ENCODE data around the gene SNAPC2. TPM values are rescaled to one million over a fixed set of nuclear protein-coding genes. Genes with fewer than 3 reads are reported as not detected.

SNAPC2 gene
- polyA plus RNA-seq, 1 of the 3 experiments (the other 2 are of a cell fraction) = 38.7 TPM

DNA sequence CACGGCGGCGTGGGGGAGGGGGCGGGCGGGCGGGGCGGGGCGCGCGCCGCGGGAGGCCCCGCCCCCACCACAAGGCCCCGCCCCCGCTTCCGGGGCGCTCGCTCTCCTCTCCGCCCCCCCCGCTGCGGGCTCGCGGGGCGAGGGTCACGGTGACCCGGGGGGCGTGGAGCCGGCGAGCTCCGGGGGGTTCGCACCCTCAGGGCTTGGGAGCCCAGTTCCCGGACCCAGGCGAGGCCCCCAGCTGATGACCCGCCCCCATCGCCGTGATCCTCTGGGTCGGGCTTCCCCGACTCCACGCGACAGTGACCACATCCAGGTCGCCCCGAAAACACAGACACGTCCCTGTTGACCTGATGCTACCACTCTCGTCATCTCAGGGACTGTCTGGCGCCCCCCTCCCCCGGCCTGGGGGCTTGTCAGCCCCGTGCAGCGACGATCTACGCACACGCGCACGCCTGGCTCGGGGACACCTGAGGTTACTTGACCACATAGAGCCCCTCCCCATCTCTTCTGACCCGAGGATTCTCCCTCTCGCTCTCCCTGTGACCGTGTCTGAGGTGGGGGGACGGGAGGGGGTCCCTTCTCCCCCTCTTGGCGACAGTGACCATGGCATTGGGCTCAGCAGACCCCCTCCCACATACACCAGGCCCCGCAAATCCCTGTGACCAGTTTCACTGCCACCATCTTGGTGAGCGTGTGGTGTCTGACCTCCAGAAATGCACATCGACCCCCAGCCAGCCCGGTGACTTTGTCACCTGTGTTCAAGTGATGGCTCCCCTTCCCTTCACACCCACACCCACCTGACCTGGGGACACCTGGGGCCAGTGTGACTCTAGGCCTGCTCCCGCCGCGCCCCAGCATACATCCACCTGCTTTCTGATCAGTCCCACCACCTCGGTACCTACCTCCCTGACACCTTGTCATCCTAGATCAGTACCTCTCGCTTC lies 15.8 kb upstream of the SNAPC2 start:
- Histone ChIP-seq H3K27ac (ENCODE audit: low read depth in 2 of 2, low read length in 1 of 2) (peak overlapping the region; percentile 54 to 87; a peak in 3 of 4 replicates), H3K4me2 (peak overlapping the region; percentile 97), H3K27me3 (ENCODE audit: insufficient read depth) (no peaks in the 10 kb centered on the region), H3K9me3 (no peaks in the 10 kb centered on the region), H2AFZ (ENCODE audit: low read depth) (no peak overlapping the region), H3K9me2 (no peaks in the 10 kb centered on the region), H4K20me1 (ENCODE audit: insufficient read depth) (peaks cover 36% of the 10 kb centered on the region), H3F3A (replicated peaks; ENCODE audit: insufficient read depth) (no peaks in the 10 kb centered on the region), H3K9ac (peak overlapping the region; percentile 78), H3K36me3 (replicated peaks in 1 of 2; ENCODE audit: control insufficient read depth in 1 of 2, insufficient read depth in 2 of 2, low read length in 1 of 2) (peaks cover 2 to 3% of the 10 kb centered on the region in 2 experiments), H3K4me3 (ENCODE audit: low read depth in 2 of 2, low read length in 1 of 2) (peak overlapping the region; percentile 80 to 87), H3K79me2 (ENCODE audit: insufficient read depth) (peaks cover 43% of the 10 kb centered on the region), H3K4me1 (ENCODE audit: control insufficient read depth in 1 of 2, insufficient read depth in 2 of 2, low read depth in 1 of 2, low read length in 1 of 2) (peaks cover 0 to 19% of the 10 kb centered on the region in 2 experiments; a peak in 2 of 4 replicates)
- TF ChIP-seq MXI1 (IDR thresholded peaks at IDR 0.05; ENCODE audit: low read depth, low read length) (peak; percentile 54; the same call in 1 of the 2 replicates), PBX3 (IDR thresholded peaks at IDR 0.05) (0 out of 2 replicates have a peak, but pooled peaks have one; percentile 0), GABPA (IDR thresholded peaks at IDR 0.05; ENCODE audit: low read depth) (no peak), MAX (IDR thresholded peaks at IDR 0.05; ENCODE audit: low read depth) (peak; percentile 24; the same call in 1 of the 2 replicates)
- ChIA-PET CTCF (interaction anchor here (0.8 to 2.3 kb wide), 9 partner anchors 8 to 74 kb away, joined by 3 to 26 read pairs (median 4); partner anchors contain the start of gene SNAPC2), POLR2A (interaction anchor here (0.7 to 1.6 kb wide), 4 partner anchors 12 to 39 kb away, joined by 3 to 8 read pairs (median 4); partner anchors contain the start of genes SNAPC2 and TIMM44)
- DNase-seq = peak; percentile 85
- 13% methylated on average over 25 of the region's 68 CpGs for WGBS (ENCODE audit: low lambda C conversion rate)

DNA sequence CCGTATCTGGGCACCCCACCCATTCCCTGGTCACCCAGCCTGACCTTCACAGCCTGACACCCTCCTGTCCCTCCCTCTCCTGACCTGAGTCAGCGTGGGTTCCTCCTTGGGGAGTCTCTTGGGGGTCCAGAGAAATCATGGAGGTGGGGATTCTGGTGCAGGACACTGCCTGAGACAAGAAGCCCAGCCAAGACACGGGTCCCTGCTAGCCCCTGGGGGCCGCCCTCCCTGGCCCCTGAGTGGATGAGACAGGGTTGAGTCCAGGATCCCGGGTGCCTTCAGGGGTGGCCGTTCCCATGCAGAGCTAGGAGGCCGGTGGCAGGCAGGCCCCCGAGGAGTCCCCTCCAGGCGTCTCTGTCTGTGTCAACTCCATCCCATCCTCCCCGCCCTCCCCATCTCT lies 14.9 kb upstream of the SNAPC2 start:
- H3K9me3 ChIP-seq = no peaks in the 10 kb centered on the region
- WGBS (ENCODE audit: low lambda C conversion rate) = 66% methylated on average over 9 of the region's 10 CpGs
- H3K9me2 ChIP-seq = no peaks in the 10 kb centered on the region
- TF ChIP-seq TEAD4 (IDR thresholded peaks at IDR 0.05; ENCODE audit: borderline replicate concordance, insufficient read depth) = no peak
- TF ChIP-seq YY1 (IDR thresholded peaks at IDR 0.05; ENCODE audit: low read depth) = no peak
- no peak for TF ChIP-seq JUND (IDR thresholded peaks at IDR 0.05)
- no peak for TF ChIP-seq TAF1 (IDR thresholded peaks at IDR 0.05; ENCODE audit: borderline replicate concordance, low read depth, low read length)
- TF ChIP-seq SMC3 (IDR thresholded peaks at IDR 0.05; ENCODE audit: low read depth, low read length) = no peak
- TF ChIP-seq, protein P1, sequence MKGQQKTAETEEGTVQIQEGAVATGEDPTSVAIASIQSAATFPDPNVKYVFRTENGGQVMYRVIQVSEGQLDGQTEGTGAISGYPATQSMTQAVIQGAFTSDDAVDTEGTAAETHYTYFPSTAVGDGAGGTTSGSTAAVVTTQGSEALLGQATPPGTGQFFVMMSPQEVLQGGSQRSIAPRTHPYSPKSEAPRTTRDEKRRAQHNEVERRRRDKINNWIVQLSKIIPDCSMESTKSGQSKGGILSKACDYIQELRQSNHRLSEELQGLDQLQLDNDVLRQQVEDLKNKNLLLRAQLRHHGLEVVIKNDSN (IDR thresholded peaks at IDR 0.05; ENCODE audit: borderline replicate concordance, low read depth) = no peak
- TF ChIP-seq, protein P2, sequence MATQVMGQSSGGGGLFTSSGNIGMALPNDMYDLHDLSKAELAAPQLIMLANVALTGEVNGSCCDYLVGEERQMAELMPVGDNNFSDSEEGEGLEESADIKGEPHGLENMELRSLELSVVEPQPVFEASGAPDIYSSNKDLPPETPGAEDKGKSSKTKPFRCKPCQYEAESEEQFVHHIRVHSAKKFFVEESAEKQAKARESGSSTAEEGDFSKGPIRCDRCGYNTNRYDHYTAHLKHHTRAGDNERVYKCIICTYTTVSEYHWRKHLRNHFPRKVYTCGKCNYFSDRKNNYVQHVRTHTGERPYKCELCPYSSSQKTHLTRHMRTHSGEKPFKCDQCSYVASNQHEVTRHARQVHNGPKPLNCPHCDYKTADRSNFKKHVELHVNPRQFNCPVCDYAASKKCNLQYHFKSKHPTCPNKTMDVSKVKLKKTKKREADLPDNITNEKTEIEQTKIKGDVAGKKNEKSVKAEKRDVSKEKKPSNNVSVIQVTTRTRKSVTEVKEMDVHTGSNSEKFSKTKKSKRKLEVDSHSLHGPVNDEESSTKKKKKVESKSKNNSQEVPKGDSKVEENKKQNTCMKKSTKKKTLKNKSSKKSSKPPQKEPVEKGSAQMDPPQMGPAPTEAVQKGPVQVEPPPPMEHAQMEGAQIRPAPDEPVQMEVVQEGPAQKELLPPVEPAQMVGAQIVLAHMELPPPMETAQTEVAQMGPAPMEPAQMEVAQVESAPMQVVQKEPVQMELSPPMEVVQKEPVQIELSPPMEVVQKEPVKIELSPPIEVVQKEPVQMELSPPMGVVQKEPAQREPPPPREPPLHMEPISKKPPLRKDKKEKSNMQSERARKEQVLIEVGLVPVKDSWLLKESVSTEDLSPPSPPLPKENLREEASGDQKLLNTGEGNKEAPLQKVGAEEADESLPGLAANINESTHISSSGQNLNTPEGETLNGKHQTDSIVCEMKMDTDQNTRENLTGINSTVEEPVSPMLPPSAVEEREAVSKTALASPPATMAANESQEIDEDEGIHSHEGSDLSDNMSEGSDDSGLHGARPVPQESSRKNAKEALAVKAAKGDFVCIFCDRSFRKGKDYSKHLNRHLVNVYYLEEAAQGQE (IDR thresholded peaks at IDR 0.05; ENCODE audit: low read depth, low read length) = no peak
- no peak for TF ChIP-seq MAX (IDR thresholded peaks at IDR 0.05; ENCODE audit: low read depth)
- TF ChIP-seq MXI1 (IDR thresholded peaks at IDR 0.05; ENCODE audit: low read depth, low read length) = no peak
- TF ChIP-seq NRF1 (IDR thresholded peaks at IDR 0.05; ENCODE audit: low read depth, low read length) = no peak
- no peak for TF ChIP-seq CHD2 (IDR thresholded peaks at IDR 0.05; ENCODE audit: low read length, partially characterized antibody)
- no peak for TF ChIP-seq ELF1 (IDR thresholded peaks at IDR 0.05)
- no peak for TF ChIP-seq EZH2phosphoT487 (IDR thresholded peaks at IDR 0.05; ENCODE audit: borderline replicate concordance, low read depth)
- TF ChIP-seq RFX5 (IDR thresholded peaks at IDR 0.05; ENCODE audit: low read length) = no peak
- H4K20me1 ChIP-seq (ENCODE audit: insufficient read depth) = peaks cover 36% of the 10 kb centered on the region
- peaks cover 3 to 9% of the 10 kb centered on the region in 2 experiments for H3K36me3 ChIP-seq (replicated peaks in 1 of 2; ENCODE audit: control insufficient read depth in 1 of 2, insufficient read depth in 2 of 2, low read length in 1 of 2)
- H3K4me2 ChIP-seq = peak overlapping the region; percentile 97
- peaks cover 43% of the 10 kb centered on the region for H3K79me2 ChIP-seq (ENCODE audit: insufficient read depth)
- H3K9ac ChIP-seq = peak overlapping the region; percentile 78; the same call in 1 of the 2 replicates
- no peak overlapping the region for H3K27ac ChIP-seq (ENCODE audit: low read depth in 2 of 2, low read length in 1 of 2)
- ChIA-PET POLR2A (no interaction called here), CTCF (no interaction called here)
- DNase-seq = no peak
- H3K4me1 ChIP-seq (ENCODE audit: control insufficient read depth in 1 of 2, insufficient read depth in 2 of 2, low read depth in 1 of 2, low read length in 1 of 2) = peaks cover 0 to 19% of the 10 kb centered on the region in 2 experiments; a peak in 2 of 4 replicates
- H3F3A ChIP-seq (replicated peaks; ENCODE audit: insufficient read depth) = no peaks in the 10 kb centered on the region
- peak overlapping the region; percentile 80 to 87; a peak in 3 of 4 replicates for H3K4me3 ChIP-seq (ENCODE audit: low read depth in 2 of 2, low read length in 1 of 2)
- no peak overlapping the region for H2AFZ ChIP-seq (ENCODE audit: low read depth)
- H3K27me3 ChIP-seq (ENCODE audit: insufficient read depth) = no peaks in the 10 kb centered on the region
